AG10803 (cell line): ENCODE results near the gene LDAF1.
"Not testable (repeated sequence)": the region's sequence is repeated elsewhere in the genome, so short reads cannot be mapped to it uniquely, and the experiment has no call there.

Experiments used
- DNase-seq: peaks from one replicate; pipeline ENCODE4 v3.0.0; 2010; ENCODE audit warnings: low read depth
- H3K4me3 ChIP-seq: 2 replicates; pipeline ENCODE4 v1.5.1; 2011; ENCODE audit warnings: mild to moderate bottlenecking, low read length, control low read depth
- CTCF ChIP-seq: conservative IDR thresholded peaks from 2 replicates; pipeline ENCODE4 v1.5.1; 2011; ENCODE audit warnings: mild to moderate bottlenecking, low read length, control low read depth, inconsistent platforms

The LDAF1 gene

GRCh38 chr16:21128991-21129390, 29.5 kb upstream of the LDAF1 start:
- no peak for DNase-seq
- TF ChIP-seq CTCF, result no peak
- H3K4me3 ChIP-seq, result no peak overlapping the region

- TF ChIP-seq CTCF, result no peak
- no peak for DNase-seq
- no peak overlapping the region for H3K4me3 ChIP-seq
Measured at GRCh38 chr16:21130811-21131210, 27.7 kb upstream of the LDAF1 start.

- DNase-seq, result no peak
- no peak for TF ChIP-seq CTCF
Measured at GRCh38 chr16:21134053-21134452, 24.4 kb upstream of the LDAF1 start.

GRCh38 chr16:21145738-21146137, 12.7 kb upstream of the LDAF1 start:
- no peak for DNase-seq
- no peak overlapping the region for H3K4me3 ChIP-seq
- no peak for TF ChIP-seq CTCF

More at GRCh38 chr16:21134053-21134452, 24.4 kb upstream of the LDAF1 start:
- no peak overlapping the region for H3K4me3 ChIP-seq

- DNase-seq, result no peak
- H3K4me3 ChIP-seq, result no peak within 1 kb of the TSS
- TF ChIP-seq CTCF, result no peak
Measured at GRCh38 chr16:21150375-21151001, 8.0 kb upstream of the LDAF1 start, which contains the start of gene DNAH3. Gene DNAH3, minus strand, starts transcription at chr16:21150846. Its CDS starts 527 bp downstream, at chr16:21150319.

GRCh38 chr16:21152160-21153030, 6.1 kb upstream of the LDAF1 start:
- not testable (repeated sequence) for DNase-seq, H3K4me3 ChIP-seq

GRCh38 chr16:21153124-21153729, 5.2 kb upstream of the LDAF1 start:
- not testable (repeated sequence) for H3K4me3 ChIP-seq, DNase-seq

GRCh38 chr16:21156011-21156410, 2.5 kb upstream of the LDAF1 start:
- H3K4me3 ChIP-seq, result not testable (repeated sequence)

More at GRCh38 chr16:21156011-21156410, 2.5 kb upstream of the LDAF1 start:
- DNase-seq, result not testable (repeated sequence)
